Lung (tissue), 12 donors: ENCODE results near the gene ADARB1. TPM values are rescaled to one million over a fixed set of nuclear protein-coding genes. Genes with fewer than 3 reads are reported as not detected.
A peak's percentile ranks its signal among the peaks of the same experiment; 100 is the strongest.

Experiments
- ATAC-seq: fragments of 200-7000 bp; cut with Tn5 transposase; one replicate; pipeline ENCODE4 v1.9.1; 2020; ENCODE audit warnings: moderate number of reproducible peaks; ENCODE audit not compliant: insufficient read depth, low FRiP score
- DNase-seq, 3 donors: peaks; one replicate each; pipeline ENCODE4 v3.0.0-alpha.2; 2013 to 2017
- H3K27ac ChIP-seq, 2 donors: one replicate each; pipeline ENCODE4 v1.5.1; 2013; ENCODE audit warnings: mild to moderate bottlenecking in 2 of 2, moderate library complexity in 2 of 2, control low read depth in 1 of 2, inconsistent platforms in 1 of 2, low read depth in 1 of 2, low read length in 1 of 2
- H3K27me3 ChIP-seq, 3 donors: one replicate each; pipeline ENCODE4 v1.5.1; 2013; ENCODE audit warnings: low read length in 2 of 3; ENCODE audit not compliant: control insufficient read depth in 3 of 3, insufficient read depth in 3 of 3
- H3K36me3 ChIP-seq, 4 donors: one replicate each; pipeline ENCODE4 v1.5.1; 2013; ENCODE audit warnings: low read length in 4 of 4, mild to moderate bottlenecking in 1 of 4, moderate library complexity in 1 of 4; ENCODE audit not compliant: control insufficient read depth in 4 of 4, insufficient read depth in 4 of 4
- H3K4me1 ChIP-seq, 5 donors: one replicate each; pipeline ENCODE4 v1.5.1; 2013; ENCODE audit warnings: low read length in 5 of 5, mild to moderate bottlenecking in 2 of 5, moderate library complexity in 1 of 5; ENCODE audit not compliant: control insufficient read depth in 5 of 5, insufficient read depth in 5 of 5
- H3K4me3 ChIP-seq: one replicate; pipeline ENCODE4 v1.5.1; 2013; ENCODE audit warnings: mild to moderate bottlenecking, control low read depth, moderate library complexity
- H3K9ac ChIP-seq, 2 donors: one replicate each; pipeline ENCODE4 v1.5.1; 2013; ENCODE audit warnings: low read length in 2 of 2, control low read depth in 1 of 2; ENCODE audit not compliant: insufficient read depth in 1 of 2
- H3K9me3 ChIP-seq, 4 donors: one replicate each; pipeline ENCODE4 v1.5.1; 2013; ENCODE audit warnings: low read length in 3 of 4, mild to moderate bottlenecking in 1 of 4, moderate library complexity in 1 of 4; ENCODE audit not compliant: control insufficient read depth in 4 of 4, insufficient read depth in 3 of 4
- CTCF ChIP-seq: IDR thresholded peaks from 2 replicates; pipeline ENCODE4 v1.5.1; 2012; ENCODE audit warnings: mild to moderate bottlenecking; ENCODE audit errors: control extremely low read depth, extremely low read depth
- WGBS, 2 donors: extraction: QIAGEN DNeasy Blood & Tissue Kit; methylation state at CpG; one replicate each; pipeline ENCODE4 v1.1.7; 2013; 5-methylcytosine and 5-hydroxymethylcytosine counted together
- polyA plus RNA-seq, 2 donors: library from polyadenylated mRNA; stranded (reverse); fragments of 200-250 nt; gene quantifications; one replicate each; pipeline ENCODE4 v1.2.1, GENCODE V29; 2013
- total RNA-seq, 2 donors: library from RNA; depleted of rRNA in 1 of 2; stranded (reverse); fragments of >200 nt in 1 of 2; gene quantifications; one replicate each; pipeline ENCODE4 v1.2.1, GENCODE V29; 2014 to 2021
- donor health status: control.
- donor health status: control.
- donor health status: Bipolar disorder and iron deficiency.
- donor health status: healthy.
- donor health status: DM: yes; HTN: yes; CAD: no.

Gene ADARB1
- total and polyA plus RNA-seq, 4 donors, result 13.4 to 47.7 (median 32.6) TPM

- 49 to 53% methylated on average over 13 of the region's 13 CpGs for WGBS, 2 donors
- Histone ChIP-seq H3K27me3 (peaks cover 0 to 11% (median 0%) of the 10 kb centered on the region in 3 donors), H3K4me1 (peaks cover 0 to 6% (median 0%) of the 10 kb centered on the region in 5 donors), H3K27ac (no peak overlapping the region), H3K9me3 (peaks cover 0 to 6% (median 2%) of the 10 kb centered on the region in 4 donors), H3K9ac (peak overlapping the region; percentile 27 to 64), H3K4me3 (no peak overlapping the region), H3K36me3 (no peaks in the 10 kb centered on the region)
- no peak for DNase-seq
- no peak for TF ChIP-seq CTCF
- ATAC-seq, result no peak
These were observed 174.0 kb downstream of the ADARB1 start for GRCh38 chr21:45248301-45248892.

- Histone ChIP-seq H3K27ac (no peak overlapping the region), H3K9me3 (peaks cover 0 to 6% (median 1%) of the 10 kb centered on the region in 4 donors), H3K27me3 (peaks cover 0 to 11% (median 0%) of the 10 kb centered on the region in 3 donors), H3K9ac (peak overlapping the region; percentile 27 to 64), H3K4me1 (peaks cover 0 to 6% (median 0%) of the 10 kb centered on the region in 5 donors), H3K36me3 (no peaks in the 10 kb centered on the region), H3K4me3 (no peak overlapping the region)
- ATAC-seq (no peak), DNase-seq (peak in 2 of 3 donors; percentile 33 to 53)
- TF ChIP-seq CTCF, result no peak
- WGBS, 2 donors, result 57 to 61% methylated on average over 14 of the region's 14 CpGs
These were observed 174.6 kb downstream of the ADARB1 start for GRCh38 chr21:45248893-45249381.

GRCh38 chr21:45249626-45250025, 175.2 kb downstream of the ADARB1 start:
- Histone ChIP-seq H3K27ac (no peak overlapping the region), H3K9ac (no peak overlapping the region), H3K27me3 (peaks cover 0 to 11% (median 0%) of the 10 kb centered on the region in 3 donors), H3K4me3 (no peak overlapping the region), H3K9me3 (peaks cover 0 to 5% (median 0%) of the 10 kb centered on the region in 4 donors), H3K36me3 (no peaks in the 10 kb centered on the region), H3K4me1 (peaks cover 0 to 6% (median 0%) of the 10 kb centered on the region in 5 donors)
- TF ChIP-seq CTCF, result no peak
- 92 to 97% methylated on average over 6 of the region's 6 CpGs for WGBS, 2 donors
- ATAC-seq (no peak), DNase-seq (no peak)
